Effector CD8-positive, alpha-beta T cell (primary cell): ENCODE measurements around the gene NR2F1-AS1.
"Not testable (repeated sequence)": the region's sequence is repeated elsewhere in the genome, so short reads cannot be mapped to it uniquely, and the experiment has no call there.

Experiments
- DNase-seq: peaks from one replicate; lab custom pipeline; 2025; lab: John Stamatoyannopoulos, UW

NR2F1-AS1 gene

GRCh38 chr5:93517828-93518227 is 63.2 kb downstream of the NR2F1-AS1 start:
- no peak for DNase-seq

DNA sequence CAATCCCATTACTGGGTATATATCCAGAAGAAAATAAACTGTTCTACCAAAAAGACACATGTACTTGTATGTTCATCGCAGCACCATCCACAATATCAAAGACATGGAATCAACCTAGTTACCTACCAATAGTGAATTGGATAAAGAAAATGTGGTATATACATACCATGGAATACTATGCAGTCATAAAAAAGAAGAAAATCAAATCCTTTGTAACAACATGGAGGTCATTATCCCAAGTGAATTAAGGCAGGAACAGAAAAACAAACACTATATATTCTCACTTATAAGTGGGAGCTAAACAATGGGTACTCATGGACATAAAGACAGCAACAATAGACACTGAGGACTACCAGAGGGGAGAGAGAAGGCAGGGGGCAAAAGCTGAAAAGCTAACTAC is 67.7 kb downstream of the NR2F1-AS1 start:
- DNase-seq = no peak

- no peak for DNase-seq
These were observed 68.2 kb downstream of the NR2F1-AS1 start for GRCh38 chr5:93512799-93513198.

GRCh38 chr5:93511445-93511844 is 69.6 kb downstream of the NR2F1-AS1 start:
- no peak for DNase-seq

DNA sequence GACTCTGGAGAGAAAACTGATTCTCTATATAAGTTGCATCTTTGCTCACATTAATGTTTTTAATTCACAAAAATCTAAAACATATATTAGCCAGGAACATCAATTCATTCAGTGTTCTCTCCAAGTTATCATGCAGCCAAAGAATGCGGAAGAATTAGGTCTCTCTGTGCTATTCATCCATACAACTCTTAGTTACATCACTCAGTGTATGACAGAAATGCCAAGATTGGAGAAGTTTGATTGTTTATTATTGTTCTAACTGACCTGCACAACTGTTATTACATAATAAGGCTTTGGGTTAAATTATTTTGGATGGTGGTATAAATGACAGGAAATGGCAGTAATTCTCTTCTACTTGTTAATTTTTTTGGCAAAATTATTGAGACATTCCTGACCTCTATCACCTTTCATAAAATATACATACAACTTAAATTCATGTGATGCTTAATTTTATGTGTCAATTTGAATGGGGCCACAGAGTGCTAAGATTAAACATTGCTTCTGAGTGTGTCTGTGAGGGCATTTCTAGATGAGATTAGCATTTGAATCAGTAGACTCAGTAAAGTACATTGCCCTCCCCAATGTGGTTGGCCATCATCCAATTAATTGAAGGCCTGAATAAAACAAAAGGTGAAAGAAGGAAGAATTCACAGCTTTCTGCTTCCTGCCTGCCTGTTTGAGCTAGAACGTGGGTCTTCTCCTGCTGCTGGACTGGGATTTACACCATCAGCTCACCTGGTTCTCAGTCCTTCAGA is 70.2 kb downstream of the NR2F1-AS1 start:
- DNase-seq = no peak

- DNase-seq = not testable (repeated sequence)
These were observed 75.5 kb downstream of the NR2F1-AS1 start for GRCh38 chr5:93505553-93505952.

DNA sequence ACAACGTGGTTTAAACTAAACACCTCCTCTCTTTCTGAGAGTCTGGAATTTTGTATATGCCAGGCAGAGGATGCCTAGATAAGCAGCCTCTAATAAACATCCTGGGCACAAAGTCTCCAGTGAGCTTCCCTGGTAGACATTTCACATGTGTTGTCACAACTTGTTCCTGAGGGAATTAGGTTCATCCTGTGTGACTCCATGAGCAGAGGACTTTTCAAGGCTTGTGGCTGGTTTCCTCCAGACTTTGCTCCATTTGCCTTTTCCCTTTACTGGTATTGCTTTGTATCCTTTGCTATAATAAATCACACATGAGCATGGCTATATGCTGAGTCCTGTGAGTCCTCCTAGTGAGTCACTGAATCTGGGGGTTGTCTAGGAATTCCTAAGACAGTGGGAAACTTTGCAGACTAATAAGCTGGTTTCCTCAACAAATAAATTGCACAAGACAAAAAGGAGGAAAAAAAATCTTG is 77.4 kb downstream of the NR2F1-AS1 start:
- no peak for DNase-seq

DNA sequence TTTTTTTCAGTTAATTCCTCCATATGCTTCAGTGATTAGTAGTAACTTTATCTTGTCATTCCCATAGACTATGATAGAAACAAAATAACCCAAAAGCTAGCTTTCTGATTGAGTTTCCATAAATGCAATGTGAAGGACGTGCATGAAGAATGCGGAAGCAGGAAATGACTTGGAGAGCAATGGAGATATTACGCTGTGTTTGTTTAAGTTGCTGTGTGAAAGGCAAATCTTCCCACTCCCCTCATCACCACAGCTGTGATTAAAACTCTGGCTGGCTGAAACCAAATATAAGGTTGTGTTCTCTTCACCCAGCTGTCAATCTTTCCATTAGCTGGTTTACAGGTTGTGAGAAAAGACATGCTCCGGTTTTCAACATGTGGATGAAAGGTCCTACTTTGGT is 83.9 kb downstream of the NR2F1-AS1 start:
- no peak for DNase-seq

DNA sequence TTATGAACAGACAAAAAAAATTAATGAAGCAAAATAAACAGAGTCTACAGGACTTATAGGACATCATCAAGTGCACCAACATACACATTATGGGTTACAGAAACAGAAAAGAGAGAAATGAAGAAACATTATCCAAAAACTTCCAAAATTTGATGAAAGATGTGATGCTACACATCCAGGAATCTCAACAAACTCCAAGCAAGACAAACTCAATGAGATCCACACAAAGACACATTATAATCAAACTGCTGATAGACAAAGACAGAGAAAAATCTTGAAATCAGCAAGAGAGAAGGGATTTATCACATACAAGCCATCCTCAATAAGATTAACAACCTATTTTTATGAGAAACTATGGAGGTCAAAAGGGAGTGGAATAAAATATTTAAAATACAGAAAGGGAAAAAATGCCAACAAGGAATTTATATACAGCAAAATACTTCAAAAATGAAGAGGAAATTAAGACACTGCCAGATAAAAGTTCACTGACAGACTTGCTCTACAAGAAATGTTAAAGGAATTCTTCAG is 101.0 kb downstream of the NR2F1-AS1 start:
- DNase-seq = no peak

GRCh38 chr5:93477816-93478215 is 103.2 kb downstream of the NR2F1-AS1 start:
- DNase-seq = no peak

GRCh38 chr5:93476251-93476742 is 104.7 kb downstream of the NR2F1-AS1 start:
- DNase-seq = no peak

- no peak for DNase-seq
These were observed 118.1 kb downstream of the NR2F1-AS1 start for GRCh38 chr5:93462916-93463315.

DNA sequence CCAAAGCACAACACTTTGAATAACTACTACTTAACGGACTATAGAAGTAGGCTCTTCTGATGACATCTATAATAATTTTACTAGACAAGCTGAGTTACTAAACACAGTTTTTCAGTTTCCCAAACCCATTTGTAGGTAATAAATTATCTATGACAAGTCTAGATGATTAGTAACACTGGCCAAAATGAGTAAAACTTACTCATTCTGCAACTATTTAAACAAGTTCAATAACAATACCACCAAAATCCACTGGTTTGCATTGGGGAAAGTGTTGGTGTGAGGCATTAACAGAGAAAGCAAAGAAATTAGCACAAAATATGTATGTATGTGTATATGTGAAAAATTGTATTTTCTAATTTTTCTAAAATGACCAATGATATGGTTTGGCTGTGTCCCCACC is 119.3 kb downstream of the NR2F1-AS1 start:
- no peak for DNase-seq

DNA sequence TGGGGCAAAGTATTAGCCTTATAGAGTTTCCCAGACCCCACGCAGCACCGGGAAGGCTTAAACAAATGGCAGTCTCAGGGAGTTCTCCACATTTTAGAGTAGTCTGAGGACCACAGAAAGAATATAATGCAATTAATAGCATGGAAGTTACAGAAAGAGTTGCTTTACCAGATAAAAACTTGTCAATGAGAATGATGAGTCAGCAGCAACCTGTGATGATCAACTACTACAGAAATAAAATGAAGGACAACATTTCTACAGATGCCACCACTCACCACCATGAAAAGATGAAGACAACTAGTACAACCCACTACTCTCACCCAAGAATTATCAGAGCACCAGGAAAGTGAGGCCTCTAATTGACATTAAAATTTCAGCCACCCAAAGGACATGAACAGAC is 120.7 kb downstream of the NR2F1-AS1 start:
- DNase-seq = no peak

DNA sequence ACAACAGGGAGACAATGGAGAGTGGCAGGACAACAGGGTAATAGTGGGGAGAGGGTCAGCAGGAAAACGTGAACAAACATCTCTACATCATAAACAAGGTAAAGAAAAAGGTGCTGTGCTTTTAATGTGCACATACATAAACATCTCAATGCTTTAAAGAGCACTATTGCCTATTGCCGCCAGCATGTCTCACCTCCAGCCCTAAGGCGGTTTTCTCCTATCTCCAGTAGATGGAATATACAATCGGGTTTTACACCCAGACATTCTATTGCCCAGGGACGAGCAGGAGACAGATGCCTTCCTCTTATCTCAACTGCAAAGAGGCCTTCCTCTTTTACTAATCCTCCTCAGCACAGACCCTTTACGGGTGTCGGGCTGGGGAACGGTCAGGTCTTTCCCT is 124.2 kb downstream of the NR2F1-AS1 start:
- DNase-seq = not testable (repeated sequence)

DNA sequence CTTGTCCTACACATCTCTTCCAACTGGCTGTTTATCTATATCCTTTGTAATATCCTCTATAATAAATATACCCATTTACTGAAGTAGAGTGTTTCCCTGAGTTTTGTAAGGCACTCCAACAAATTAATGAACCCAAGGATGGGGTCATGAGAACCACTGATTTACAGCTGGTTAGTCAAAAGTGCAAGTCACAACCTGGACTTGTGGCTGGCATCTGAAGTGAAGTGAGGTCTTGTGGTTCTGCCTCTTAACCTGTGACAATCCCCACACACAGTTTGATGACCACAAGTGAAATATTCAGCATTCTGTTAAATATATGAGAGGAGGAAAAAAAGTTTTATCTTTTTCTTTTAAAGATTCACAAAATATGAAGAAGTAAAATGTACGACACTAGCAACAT is 126.1 kb downstream of the NR2F1-AS1 start:
- DNase-seq = no peak

- DNase-seq = no peak
These were observed 128.8 kb downstream of the NR2F1-AS1 start for GRCh38 chr5:93452255-93452654.

- no peak for DNase-seq
These were observed 142.9 kb downstream of the NR2F1-AS1 start for GRCh38 chr5:93438124-93438523.

DNA sequence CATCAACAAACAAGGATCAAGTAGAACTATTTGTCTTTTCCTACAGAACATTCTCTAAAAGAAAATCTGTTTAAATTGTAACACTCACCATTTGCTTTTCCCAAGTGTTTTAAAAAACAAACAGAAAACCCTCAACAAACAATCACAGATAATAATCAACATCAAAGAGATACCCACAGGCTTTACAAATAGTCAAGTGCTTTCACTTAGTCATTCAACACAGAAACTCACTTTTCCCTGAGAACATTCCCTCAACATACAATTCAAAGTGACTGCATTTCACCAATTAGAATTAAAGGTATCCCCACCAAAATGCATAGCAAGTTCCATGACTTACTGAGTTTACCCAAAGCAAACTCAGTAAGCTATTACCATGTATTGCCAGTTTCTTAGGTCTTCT is 144.9 kb downstream of the NR2F1-AS1 start:
- DNase-seq = no peak

DNA sequence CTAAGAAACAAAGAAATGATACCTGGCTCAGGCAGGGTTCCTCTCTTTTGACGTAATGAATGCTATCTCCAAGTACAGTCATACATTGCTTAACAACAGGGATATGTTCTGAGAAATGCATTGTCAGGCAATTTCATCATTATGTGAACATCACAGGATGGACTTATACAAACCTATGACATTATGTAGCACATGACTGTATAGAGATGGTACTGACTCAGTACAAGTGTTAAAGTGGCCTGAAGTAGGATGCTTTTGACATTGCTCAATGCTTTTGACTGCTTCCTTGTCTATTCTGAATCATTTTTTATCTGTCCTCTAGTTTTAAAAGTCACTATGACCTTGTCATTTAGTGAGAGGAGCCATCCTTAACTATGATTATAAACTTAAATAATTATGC is 147.6 kb downstream of the NR2F1-AS1 start:
- no peak for DNase-seq

GRCh38 chr5:93431250-93431649 is 149.8 kb downstream of the NR2F1-AS1 start:
- no peak for DNase-seq

GRCh38 chr5:93430673-93431199 is 150.3 kb downstream of the NR2F1-AS1 start:
- DNase-seq = no peak

DNA sequence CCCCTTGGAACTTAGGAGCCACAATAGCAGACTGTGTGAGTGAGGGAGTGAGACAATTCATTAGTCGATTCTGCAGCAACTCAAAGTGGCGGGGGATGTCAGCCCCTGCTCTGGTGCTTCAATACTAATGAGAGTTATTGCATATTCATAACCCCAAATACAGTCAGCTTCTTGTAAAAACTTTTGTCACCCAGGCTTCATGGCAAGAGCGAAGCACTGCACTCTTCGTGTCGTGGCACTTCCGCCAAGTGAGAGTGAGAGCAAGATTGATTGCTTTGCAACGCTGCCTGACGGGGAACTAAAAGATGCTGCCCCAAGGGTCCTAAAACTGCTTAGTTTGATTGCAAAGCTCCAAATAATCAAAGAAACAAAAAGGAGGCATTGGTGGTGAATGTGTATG is 150.9 kb downstream of the NR2F1-AS1 start:
- no peak for DNase-seq
